ENCODE measurements around the gene RASL11A.
"Not testable (repeated sequence)": the region's sequence is repeated elsewhere in the genome, so short reads cannot be mapped to it uniquely, and the experiment has no call there.

RASL11A gene

GRCh38 chr13:27269114-27269665 lies 1.4 kb upstream of the RASL11A start:
- no peak for DNase-seq

GRCh38 chr13:27271570-27272096 lies 1.0 kb downstream of the RASL11A start:
- DNase-seq, result no peak

GRCh38 chr13:27273658-27274425 lies 3.2 kb downstream of the RASL11A start:
- DNase-seq, result no peak

DNA sequence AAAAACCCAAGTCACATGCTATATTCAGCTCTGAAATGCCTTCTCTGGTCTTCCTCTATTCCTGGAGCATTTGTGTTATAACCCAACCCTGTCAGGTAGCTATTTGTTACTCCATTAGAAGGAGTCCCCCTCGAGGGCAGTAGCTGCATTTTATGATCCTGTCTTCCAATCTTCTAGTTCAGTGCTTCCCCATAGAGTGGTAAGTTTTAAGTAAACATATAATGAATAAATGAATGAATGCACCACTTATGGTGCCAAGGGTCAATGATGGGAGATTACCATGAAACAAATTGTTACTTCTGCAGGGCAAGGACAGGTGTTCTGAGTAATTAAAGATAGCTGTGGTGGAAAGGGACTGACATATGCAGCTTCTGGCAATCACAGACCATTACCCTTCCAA lies 4.0 kb downstream of the RASL11A start:
- no peak for DNase-seq

DNA sequence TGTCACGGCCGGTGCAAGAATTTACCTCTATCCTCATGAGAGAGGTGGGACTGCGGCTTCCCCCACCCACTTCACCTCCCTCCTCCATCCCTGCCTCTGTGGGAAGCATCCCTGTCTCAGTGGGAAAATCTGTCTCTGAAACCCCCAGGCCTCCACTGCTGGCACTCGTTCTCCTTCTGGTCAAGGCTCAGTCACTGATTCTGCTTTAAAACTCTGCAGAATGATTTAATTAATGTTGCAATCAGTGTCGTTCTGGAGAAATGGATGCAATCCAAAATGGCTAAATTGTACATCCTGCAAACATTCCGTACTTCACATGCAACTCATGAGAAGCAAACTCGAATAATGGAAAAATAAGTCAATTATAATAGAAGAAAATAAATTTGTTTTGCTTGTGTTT lies 5.6 kb downstream of the RASL11A start:
- DNase-seq, result no peak

GRCh38 chr13:27279506-27279905 lies 8.9 kb downstream of the RASL11A start:
- DNase-seq, result no peak

DNA sequence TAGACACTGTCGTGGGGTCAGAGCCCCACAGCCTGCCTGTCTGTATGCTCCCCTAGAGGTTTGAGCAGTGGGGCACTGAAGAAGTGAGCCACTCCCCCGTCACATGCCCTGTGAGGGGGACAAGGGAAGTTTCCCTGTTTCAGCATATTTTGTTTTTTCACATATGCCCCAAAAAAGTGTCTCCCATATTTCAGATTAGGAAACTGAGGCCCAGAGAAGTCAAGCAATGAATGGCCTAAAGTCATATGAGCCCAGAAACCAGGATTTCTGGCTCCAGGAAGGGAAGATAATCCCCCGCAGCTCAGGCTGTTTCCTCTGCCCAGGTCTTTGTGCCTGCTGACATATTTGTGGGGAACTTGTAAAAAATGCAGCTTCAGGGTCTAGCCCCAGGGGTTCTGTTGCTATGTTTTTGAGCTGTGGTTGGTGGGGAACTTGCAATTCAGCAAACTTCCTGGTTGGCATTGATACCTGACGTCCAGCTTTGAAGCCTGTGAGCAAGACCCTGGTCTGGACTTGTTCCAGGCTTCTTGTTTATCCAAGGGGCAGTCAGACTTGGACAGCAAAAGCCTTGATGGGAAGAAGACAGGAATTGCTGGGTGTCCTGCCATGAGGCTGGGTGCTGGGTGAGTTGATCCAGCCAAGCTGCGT lies 9.5 kb downstream of the RASL11A start:
- no peak for DNase-seq

- no peak for DNase-seq
Measured at GRCh38 chr13:27280841-27281240, 10.2 kb downstream of the RASL11A start.

- no peak for DNase-seq
Measured at GRCh38 chr13:27281420-27281819, 10.8 kb downstream of the RASL11A start.

DNA sequence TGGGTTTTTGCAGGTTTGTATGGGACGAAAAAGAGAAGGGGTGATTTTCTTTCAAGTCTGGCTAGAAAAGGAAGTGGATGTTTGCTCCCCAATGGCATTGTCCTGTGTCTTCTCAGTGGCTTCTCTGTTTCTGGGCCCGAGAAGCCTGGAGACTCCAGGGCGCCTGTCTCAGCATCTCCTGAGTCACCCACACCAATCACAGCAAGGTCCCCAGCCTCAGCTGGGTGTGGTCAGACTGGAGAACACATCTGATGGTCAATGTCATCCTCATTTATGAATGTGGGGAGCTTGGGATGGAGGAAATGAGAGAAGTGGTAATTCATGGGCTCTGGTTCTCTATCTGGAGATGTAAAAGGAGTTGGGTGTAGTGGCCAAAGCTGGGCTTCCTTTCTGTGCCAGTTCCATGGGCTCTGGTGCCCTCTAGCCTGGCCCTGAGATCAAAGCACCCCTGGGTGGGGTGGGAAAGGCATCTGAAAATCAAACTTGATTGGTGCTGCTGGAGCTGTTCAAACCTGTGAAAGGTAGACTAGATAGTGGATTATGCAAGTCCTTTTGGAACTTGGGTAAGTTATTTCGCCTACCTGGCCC lies 13.4 kb downstream of the RASL11A start:
- peak; percentile 44 for DNase-seq

DNA sequence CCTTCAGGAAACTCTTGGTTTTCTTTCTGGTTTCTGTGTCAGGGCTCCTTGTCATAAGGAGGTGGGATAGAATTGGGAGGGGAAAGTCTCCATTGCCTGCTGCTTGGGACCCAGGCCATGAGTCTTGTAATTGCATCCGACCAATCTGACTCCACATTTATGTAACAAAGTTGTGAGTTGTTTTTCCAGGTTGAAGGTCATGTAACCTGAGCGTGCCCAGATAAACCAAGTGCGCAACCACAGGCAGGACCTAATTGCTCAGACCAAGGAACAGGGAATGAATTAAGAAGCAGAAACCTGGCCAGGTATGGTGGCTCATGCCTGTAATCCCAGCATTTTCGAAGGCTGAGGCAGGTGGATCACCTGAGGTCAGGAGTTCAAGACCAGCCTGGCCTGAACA lies 17.8 kb downstream of the RASL11A start:
- DNase-seq, result no peak

DNA sequence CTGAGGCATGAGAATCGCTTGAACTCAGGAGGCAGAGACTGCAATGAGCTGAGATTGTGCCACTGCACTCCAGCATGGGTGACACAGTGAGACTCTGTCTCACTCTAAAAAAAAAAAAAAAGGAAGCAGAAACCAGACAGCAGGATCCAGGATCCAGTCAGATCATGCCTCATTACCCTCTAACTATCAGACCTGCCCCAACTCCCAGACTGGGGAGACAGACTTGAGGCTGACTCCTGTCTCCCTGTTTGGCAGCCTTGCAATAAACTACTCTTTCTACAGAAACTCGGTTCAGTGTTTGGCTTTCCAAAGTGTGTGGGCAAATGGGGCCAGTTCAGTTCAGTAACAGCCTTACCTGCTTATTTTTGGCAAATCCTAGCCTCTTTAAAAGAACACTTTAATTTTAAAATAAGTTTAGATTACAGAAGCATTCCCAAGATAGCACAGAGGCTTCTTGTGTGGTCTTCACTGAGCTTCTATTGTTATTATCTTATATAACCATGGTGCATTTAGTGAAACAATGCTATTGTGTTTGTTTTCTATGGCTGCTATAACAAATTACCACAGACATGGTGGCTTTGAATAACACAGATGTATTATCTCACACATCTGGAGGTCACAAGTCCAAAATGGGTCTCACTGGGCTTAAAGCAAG lies 18.5 kb downstream of the RASL11A start:
- no peak for DNase-seq

DNA sequence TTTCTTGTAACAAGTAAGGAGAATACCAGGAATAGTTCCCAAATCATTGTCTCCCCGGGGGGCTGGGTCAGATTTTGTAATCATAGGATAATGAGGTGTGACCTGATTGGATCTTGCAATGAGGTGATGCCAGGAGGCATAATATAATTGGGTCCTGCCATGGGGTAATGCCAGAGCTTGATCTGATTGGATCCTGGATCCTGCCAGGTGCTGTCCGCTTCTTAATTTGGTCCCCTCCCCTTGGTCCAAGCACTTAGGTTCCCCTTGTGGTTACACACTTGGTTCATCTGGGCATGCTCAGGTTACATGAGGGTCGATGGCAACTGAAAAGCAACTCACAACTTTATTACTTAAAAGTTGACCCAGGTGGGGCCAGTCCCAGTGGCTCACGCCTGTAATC lies 20.1 kb downstream of the RASL11A start:
- no peak for DNase-seq

DNA sequence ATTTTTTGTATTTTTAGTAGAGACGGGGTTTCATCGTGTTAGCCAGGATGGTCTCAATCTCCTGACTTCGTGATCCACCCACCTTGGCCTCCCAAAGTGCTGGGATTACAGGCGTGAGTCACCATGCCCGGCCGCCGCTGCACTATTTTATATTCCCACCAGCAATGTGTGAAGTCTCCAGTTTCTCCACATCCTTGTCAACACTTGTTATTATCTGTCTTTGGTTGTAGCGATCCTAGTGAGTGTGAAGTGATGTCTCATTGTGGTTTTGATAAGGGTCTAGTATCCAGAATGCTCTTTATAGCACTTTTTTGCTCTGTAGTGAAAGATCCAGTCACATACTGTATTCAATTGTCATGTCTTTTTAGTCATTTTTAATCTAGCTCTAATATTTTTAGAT lies 21.3 kb downstream of the RASL11A start:
- not testable (repeated sequence) for DNase-seq

- DNase-seq, result no peak
Measured at GRCh38 chr13:27293076-27293691, 22.6 kb downstream of the RASL11A start.

- DNase-seq, result no peak
Measured at GRCh38 chr13:27293873-27294515, 23.4 kb downstream of the RASL11A start.

DNA sequence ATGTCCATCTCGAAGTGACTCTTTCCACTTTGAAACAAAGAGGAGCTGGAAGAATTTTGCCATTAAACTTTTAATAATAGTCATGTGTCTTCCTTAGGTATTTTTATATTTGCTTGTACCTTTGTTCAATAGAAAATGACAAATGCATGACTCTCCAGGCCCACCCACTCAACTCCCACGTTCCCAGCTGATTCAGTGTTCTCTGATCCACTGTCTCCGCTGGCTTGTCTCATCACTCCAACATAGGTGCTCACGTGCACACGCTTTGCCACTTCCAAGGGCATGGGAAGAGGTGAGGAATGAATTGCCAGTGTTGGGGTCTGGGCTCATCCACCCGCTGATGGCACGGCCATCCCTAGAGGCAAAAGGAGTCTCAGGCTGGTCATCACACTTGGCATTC lies 24.5 kb downstream of the RASL11A start:
- DNase-seq, result no peak

DNA sequence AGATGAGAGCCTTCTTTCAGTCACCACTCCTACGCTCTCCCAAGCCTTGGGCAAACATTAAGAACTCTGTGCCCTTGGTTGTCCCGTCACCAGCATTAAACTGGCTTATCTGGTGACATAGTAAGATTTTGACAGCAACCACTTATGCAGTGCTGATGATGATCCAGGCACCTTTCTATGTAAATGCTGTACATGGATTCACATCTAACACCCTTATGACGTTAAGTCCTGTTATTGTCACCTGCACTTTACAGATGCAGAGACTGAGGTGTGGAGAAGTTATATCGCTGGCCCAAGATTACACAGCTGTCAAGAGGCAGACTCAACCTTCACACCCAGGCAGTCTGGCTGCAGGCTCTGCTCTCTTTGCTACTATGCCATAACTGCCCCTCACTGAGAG lies 25.0 kb downstream of the RASL11A start:
- no peak for DNase-seq

DNA sequence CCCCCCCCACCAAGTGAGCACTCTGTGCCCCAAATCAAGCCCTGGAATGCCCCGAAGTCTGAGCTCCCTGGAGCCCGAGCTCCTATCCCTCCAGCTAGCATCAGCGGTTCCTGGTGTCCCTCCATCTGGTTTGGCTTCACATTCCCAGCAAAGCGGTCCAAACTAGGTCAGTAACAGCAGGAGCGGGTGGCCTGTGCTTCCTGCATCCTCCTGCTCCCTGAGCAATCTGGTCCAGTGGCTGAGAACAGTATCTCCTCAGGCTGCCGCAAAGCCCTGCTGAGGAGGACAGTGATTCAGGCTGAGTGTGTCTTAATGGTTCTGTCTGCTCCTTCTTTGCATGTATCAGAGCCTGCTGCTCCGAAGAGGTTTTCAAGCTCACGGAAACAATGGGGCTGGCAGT lies 25.9 kb downstream of the RASL11A start:
- DNase-seq, result no peak

DNA sequence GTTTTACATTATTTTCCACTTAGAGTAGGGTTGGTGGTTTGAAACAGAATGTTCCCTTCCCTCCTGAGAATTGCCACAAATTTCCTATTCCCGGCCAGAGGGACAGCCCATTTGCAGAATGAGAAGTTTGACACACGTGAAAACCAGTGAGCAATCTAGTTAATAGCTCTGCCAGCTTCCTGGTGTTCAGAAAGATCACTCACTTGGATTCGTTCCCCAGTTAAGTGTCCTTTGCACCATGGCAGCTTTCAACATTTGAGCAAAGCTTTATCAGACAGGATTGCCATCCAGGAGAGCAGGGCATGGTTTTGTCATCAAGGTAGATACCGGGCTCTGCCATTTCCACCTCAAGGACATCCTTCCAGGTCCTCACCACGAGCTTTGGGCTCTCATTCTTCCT lies 28.2 kb downstream of the RASL11A start:
- no peak for DNase-seq

DNA sequence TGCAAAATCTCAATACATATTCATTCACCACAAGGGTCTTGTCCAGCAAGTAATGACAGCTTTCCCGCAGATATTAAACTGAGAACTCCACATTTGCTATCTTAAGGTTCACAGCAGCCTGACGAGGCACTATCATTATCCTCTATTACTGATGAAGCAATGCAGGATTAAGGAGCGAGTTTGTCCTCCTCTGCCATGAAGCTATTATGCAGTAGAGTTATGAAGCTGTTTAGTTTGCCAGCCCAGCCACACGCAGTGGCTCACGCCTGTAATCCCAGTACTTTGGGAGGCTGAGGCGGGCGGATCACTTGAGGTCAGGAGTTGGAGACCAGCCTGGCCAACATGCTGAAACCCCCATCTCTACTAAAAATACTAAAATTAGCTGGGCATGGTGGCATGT lies 29.8 kb downstream of the RASL11A start:
- not testable (repeated sequence) for DNase-seq

- no peak for DNase-seq
Measured at GRCh38 chr13:27300941-27301586, 30.4 kb downstream of the RASL11A start.

All from activated CD4-positive, alpha-beta T cell treated with anti-CD3 and anti-CD28 coated beads, Interleukin-2, Interleukin-6, amounts not matched to agents 100 ng/mL and 50 ng/mL, durations not matched to agents 16 hours and 8 hours (primary cell).